SKM-1 (cell line): ENCODE measurements around the gene KCNMA1.

Experiments used
- DNase-seq: peaks from one replicate; lab custom pipeline; 2025; ENCODE audit not compliant: unreplicated experiment; lab: John Stamatoyannopoulos, UW

The KCNMA1 gene

DNA sequence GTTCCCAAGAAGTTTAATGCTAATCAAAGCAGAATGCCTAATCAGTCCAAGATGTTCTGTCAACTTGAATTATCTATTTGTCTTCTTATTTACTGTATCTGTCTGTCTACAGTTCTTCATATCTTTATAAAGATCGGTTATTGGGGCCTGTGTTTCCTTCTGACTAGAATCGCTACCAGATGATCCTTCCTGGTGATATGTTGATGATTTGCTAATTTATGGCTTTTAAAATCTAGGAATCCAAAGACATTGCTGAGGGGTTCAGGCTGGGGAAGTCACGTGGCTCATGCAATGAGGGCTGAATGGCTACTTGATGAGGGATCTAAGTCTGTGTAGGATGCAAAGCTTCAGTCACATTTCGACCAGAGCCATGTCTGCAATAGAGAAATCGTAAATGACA lies 536.3 kb downstream of the KCNMA1 start:
- DNase-seq = no peak

DNA sequence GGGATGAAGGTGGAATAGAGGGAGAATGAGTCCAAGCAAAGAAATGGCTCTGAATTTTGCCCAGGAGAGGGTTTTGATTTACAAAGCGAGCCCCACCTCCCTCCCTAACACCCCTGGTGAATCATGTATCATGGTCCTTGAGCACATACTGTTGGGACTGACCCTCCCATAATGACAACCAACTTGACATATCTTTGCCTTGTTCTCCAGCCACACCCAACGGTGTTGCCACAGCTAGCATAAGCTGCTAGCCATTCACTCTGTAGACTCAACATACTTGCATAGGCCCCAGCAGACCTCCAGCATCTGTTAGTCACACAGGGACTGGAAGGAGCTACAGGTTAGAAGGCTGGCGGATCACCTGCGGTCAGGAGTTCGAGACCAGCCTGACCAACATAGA lies 538.5 kb downstream of the KCNMA1 start:
- DNase-seq = no peak

DNA sequence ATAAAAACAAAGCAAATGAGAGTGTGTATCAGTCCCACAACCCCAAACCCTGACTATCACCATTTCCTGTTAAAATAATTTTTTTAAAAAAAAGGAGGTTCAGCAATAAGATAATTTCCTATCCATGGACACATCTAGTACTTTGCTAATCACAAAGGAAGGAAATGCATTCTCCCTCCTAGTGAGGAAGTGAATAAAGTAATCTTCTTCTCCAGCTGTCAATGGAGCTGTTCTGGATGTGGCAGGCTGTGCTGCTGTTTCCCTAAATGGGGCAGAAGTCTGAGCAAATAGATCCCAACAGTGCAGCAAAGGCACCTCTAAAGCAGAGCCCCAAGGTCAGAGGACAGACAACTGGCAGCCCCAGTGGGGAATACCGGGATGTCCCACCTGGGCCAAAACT lies 540.0 kb downstream of the KCNMA1 start:
- no peak for DNase-seq

DNA sequence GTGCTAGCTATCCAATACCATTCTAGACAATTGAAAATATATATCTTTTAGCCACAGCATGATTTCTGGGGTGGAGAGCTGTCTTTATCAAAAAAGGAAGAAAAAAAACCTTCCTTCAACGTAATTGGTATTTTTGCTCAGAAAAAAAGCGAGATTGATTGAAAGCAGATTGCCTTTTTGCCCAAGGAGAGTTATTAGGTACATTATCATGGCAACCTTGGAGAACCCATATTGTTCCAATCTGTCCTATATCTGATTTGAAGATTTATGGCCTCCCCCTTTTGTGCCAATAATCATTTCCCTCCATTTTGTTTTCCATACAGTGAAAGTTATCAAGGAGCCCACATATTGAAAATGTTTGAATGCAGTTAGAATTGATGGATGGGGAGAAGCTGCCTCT lies 544.5 kb downstream of the KCNMA1 start:
- no peak for DNase-seq

DNA sequence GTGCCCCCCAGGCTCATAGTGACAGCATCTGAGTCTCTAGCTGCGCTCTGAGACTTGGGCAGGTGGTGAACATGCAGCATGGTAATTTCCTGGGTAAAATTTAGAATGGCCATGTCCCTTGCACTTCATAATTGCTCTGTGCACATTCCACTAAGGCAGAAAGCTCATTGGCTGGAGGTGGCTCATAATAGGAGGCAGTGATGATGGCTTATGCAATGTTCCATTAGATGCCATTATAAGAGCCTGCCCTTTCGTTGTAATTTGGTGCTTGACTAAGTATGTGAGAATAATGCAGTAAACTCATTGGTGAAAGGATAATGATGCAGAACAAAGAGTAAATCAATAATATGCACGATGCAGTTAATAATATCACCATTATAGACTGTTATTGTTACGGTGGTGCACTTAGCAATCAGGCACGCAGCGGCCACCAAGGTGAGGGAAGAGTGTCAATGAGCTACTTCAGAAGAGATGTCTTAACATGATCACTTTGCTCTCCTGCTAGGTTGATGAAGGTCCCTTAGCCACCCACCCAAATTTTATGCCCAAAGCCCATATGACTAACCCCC lies 545.9 kb downstream of the KCNMA1 start:
- no peak for DNase-seq

DNA sequence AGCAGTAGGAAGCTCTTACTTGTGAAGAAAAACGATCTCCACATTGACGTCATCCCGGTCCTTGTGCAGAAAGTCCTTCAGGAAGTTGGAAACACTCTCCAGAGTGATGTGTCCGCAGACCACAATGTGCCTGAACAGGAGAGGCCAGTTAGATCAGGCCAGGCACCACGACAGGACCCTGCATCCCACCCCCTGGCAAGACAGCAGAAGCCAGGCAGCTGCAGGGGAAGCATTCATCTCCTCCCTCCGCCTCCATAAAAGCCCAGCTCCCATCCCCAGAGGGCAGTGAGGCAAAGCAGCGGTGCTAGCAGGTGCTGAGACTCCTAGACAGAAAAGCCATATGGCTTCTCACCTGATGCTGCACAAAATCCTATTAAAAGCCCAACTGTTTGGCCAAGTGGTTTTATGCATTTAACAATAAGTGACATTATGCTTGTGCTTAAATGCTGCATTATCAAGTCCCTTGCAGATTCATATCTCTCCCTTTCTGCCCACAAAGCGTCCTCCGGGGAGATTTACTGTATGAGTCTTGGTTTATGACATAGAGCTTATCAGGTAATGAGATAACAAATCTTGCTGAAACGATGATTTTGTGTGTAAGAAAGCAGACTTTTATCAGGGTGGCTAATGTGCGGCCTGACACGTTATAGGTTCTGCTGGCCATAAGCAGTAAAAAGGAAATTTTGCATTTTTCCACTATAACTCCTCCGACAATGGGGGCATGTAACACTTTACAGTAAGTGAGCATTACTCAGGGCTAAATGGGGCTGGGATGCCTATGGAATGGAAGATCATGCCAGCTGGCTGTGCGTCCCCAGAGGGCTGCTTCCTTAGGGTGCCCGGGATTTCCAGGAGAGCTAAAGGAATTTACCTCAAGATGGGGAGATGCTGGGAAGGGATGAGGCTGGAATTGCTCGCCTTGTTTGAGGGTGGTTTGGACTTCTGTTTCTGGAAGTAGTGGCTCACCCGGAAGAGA lies 546.9 kb downstream of the KCNMA1 start:
- no peak for DNase-seq

DNA sequence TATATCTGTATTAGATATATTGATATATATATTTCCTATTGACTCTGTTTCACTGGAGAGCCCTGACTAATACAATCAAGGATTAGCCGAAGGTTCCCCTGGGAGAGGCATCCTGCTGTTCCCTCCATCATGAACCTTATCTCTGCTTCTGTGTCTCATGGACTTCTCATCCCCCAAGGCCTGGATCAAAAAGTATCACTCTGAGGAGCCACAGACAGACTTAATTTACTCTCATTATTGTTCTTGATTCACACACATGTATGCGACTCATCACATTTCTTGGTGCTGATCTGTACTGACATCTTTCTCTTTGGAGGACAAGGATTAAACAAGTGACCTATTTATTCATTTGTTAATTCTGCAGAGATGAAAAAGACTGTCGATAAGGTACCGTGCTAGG lies 550.2 kb downstream of the KCNMA1 start:
- DNase-seq = no peak

DNA sequence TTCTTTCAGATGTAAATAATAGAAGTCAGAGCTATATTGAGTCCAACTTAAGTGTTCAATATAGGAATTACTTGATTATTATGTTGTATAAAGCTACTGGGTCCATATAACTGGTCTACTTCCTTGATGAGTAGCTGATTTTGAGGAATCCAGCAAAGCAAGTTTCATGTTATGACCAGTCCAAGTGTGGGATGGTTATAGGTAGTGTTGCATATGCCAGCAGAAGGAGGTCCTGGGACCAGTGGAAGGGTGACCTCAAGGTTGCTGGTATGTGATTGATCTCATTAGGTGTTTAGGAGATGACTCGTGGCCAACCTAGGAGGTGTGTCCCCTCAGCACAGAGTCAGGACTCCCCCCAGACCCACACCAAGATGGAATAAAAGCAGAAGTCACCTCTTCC lies 551.5 kb downstream of the KCNMA1 start:
- no peak for DNase-seq

DNA sequence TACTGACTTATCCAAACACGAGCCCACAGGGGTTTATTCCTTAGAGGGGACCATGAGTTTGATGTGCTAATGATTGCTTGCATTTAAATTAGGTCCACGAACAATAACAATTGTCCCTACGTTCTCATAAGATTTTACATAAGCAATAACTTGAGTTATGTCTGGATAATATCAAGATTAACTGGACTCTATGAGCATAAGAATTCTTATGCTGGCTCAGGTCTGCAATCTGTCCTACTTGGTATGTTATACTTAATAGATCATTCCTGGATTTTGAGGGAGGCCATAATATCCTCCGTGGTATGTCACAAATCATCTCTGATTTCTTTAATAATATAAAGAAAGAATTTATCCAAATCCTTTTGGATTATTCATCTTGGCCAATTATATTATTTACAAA lies 552.3 kb downstream of the KCNMA1 start:
- DNase-seq = no peak

DNA sequence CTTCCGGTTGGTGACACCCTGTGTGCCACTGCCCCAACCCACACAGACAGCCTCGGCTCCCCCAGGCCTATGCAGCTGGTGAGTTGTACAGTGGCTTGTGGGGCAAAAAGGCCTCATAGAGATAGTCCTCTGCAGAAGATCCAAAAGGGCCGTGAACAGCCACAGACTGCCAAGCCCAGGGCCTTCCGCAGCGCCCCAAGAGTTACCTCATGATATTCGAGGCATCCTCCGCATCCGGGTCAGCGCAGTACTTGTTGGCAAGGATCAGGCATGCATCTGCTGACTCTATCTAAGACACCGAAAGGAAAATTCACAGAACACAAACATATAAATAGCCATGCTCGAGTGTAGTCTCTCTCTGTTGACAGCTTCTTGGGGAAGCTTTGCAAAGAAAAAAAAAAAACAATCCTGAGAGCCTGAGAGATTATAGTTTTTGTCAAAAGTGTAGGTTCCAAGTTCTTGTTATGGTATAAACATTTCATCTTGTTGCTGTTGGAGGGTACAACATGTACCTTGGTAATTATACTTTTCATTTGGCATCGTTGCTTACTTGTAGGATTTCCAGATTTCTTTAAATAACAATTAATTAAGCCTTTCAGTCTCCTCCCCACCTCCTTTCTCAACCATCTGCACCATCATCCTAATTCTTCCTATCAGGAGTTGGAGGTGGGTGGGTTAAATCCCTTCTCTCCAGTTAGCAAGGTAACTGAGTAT lies 553.0 kb downstream of the KCNMA1 start:
- no peak for DNase-seq

DNA sequence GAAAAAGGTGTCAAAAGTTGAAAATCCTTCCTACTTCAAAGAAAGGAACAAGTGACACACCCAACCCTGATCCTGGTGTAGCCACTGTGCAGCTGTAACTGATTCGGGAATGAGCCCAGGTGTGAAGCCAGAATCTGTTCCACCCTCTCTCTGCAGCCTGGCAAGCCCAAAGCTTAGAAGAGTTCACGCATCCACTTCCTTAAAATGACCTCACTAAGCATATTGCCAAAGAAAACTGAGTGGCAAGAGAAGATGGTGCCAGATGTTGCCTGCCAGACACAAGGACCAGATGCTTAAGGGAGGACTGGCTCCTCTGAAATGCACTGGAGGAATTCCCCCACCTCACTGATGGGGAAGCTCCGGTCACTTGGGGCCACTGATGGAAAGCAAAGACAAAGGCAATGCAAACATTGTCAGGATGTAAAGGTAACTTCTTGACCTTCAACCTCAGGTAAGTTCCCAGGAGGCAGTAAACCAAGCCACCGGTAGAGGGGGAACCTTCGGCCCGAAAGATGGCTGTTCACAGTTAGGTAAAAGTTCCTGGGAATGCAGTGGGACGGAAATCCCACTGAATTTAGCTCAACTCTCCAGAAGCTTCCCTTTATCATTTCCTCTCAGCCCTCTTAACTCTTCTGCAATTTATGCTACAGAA lies 554.9 kb downstream of the KCNMA1 start:
- peak; percentile 10 for DNase-seq

DNA sequence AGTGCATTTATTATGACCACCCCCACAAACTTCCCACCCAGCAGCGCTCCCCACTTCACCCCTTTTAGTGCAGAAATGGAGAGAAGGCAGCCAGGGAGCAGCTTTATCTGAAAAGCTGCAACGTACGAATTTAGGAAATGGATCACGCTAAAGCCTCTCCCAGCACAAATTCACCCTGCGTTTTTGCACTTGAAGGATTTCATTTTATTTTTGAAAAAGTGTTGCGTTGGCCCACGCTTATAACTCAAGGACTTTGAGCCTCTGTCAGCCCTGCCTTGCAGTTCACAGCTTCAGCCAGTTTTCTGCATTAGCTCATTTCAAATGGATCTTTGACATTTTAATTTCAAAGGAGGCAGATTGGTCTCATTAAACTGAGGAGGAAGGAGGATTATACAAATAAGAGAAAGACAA lies 556.1 kb downstream of the KCNMA1 start:
- no peak for DNase-seq

DNA sequence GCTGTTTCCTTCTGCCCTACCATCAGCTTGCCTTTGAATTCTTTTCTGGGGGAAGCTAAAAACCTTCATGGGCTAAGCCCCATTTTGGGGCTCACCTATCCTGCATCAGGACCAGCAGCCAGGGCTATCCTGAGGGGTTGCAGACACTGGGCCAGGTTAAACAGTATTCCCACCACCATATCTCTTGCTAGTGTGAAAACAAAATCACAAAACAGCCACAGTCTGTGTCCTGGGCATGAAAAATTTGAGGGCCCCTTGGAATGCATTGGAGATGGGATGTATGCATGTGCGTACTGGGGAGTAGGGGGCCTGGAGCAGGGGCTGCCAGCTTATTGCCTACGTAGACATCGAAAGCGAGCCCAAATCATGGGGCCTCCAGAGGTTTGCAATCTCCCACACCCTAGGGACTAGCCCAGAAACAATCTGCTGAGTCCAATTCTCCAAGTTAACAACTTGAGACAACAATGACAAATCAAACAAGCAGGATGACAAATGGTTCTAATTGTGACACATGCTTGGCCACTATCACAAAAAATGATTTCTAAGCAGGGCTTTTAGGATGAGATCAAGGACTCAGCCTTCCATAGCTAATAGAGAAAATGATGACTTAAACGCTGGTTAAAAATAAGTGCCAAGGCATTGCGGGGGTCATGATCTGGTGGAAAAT lies 557.1 kb downstream of the KCNMA1 start:
- DNase-seq = no peak

DNA sequence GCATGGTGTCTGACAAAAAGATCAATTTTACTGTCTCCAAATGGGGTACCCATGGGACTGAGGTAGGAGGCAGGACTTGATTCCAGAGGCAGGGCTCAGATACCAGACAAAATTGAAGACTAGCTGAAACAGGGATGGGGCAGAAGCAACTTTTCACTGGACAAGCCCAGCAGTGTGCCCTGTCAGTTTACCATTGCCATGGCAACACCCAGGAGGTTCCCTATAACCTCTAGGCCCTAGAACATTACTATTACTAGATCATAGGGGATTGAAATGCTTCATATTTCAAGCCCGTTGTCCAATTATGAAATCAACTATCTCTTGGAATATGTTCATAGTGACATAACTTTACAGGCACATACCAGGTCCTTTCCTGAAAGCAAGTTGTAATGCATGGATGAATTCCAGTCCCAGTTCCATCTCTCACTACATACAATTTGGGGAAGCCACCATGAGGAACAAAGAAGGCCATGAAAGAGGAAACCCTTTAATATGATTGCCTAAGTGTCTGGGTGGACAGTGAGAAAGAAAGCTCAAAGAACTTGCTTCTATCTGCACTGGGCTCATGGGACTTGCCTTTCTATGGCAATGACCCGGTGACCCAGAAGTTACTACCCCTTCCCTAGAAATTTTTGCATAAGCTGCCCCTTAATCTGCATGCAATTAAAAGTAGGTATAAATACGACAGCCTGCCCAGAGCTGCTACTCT lies 557.9 kb downstream of the KCNMA1 start:
- DNase-seq = peak; percentile 60

DNA sequence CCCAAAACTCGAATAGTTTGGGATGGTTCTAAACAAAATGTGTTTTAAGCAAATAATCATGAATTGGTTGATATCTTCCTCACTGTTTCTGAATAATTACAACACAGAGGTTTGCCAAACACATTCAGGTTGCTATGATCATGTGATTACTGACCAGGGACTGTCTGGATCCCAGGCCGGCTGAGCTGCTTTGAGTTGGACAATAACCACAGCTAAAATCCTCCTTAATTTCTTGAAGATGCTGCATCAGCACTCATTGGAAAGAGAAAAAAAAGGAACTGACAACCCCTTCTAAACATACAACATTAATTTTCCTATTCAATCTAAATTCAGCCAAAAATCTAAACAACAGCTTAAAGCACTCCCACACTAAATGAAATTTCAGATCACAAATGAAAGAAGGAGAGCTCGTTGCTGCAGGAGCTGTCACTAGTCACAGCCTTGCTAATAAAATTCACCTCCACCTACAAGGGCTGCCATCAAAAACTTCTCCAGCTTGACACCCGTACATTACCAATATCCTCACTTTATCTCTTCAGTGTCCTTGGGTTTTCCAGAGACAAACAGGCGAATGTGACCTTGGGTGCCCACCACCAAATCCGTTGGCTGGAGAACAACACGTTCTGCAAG lies 560.2 kb downstream of the KCNMA1 start:
- no peak for DNase-seq

DNA sequence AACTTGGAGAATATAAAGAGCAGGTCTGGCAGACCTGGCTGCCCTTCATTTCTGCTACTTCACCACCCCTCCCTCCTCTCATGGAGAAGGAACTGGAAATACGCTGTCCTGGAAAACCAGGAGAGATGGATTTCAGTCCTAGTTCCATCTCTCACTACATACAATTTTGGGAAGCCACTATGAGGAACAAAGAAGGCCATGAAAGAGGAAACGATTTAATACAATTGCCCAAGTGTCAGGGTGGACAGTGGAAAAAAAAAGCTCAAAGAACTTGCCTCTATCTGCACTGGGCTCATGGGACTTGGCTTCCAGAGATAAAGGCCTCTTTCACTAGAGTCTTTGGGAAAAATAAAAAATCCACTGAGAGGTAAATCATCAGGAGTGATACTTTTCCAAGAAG lies 561.7 kb downstream of the KCNMA1 start:
- DNase-seq = peak; percentile 21

DNA sequence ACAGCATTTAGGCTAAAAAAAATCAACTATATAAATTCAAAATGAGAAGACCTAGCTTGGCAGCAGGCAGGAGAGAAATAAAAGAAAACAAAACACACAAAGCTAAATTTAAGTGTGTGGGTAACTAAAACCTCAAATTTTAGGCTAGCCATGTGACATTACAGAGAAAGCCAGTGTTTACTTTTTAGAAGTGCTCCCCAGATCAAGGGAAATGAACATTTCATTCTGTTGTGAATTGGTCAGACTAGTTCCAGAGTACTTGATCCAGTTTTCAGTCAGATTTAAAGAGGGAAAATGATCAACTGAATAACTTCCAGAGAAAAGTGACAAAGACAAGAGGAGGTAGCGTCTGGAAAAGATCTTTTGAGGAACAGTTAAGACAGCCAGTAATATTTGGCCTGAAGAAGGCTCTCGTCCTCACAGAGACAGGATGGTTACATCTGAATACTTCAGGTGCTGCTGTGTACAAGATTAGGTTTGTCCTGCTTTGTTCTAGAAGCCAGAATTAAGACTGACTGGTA lies 563.4 kb downstream of the KCNMA1 start:
- DNase-seq = no peak

DNA sequence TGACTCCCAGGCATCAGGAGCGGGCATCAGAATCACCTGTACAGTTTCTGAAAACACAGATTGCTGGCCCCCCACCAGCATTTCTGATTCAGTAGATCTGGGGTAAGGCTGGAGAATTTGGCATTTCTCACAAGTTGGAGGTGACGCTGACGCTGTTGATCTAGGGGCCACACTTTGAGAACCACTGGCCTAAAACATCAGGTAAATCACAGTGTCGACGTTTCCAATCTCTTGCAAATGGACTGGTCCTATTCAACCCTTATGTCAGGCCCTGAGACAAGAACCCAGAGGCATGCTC lies 564.0 kb downstream of the KCNMA1 start:
- DNase-seq = no peak

DNA sequence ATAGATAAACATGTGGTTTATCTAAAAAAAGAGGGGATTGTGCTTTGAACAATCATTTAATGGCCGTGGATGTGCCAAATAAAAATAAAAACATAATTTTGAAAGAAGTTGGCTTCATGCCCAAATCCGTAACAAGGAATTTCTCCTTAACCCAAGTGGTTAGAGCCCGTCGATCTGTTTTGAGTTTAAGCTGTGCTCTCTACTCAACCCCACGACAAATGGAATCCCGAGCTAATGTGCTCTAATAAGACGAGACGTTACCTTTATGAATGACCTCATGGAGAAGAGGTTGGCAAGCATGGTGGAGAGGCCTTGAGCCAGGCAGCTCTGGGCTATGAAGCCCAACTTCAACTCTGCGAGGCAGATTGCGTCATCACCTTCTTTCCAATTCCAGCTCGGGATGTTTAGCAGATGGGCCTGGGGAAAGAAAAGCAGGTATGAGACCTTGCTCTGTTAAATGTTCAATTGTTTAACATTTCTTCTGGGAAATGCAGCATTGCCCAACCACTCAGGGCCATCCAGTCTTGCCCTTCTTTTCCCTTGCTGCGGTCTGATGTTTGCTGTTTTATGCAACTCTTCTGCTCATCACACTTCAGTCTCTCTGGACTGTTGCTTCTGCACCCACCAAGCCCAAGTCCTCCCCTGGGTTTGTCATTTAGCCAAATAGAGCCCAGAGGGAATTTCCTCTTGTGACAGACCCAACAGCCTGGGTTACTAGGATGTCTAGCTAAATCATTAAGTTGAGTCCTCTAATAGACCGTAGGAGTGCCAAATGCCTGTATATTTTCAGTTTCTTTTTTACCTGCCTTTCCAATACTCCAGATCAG lies 564.6 kb downstream of the KCNMA1 start:
- DNase-seq = no peak
